Activated T-cell treated with anti-CD3 and anti-CD28 coated beads, Interleukin-2, amount 50 U/mL, for 72 hours (primary cell): Measurements from ENCODE around the gene TMSB15A. TPM values are rescaled to one million over a fixed set of nuclear protein-coding genes. Genes with fewer than 3 reads are reported as not detected.
A peak's percentile ranks its signal among the peaks of the same experiment; 100 is the strongest.
"Not testable (repeated sequence)": the region's sequence is repeated elsewhere in the genome, so short reads cannot be mapped to it uniquely, and the experiment has no call there.

ENCODE experiments used
- ATAC-seq, 2 donors: fragments of 150-1000 bp; cut with Tn5 transposase; replicated peaks in 1 of 2; 2 replicates each; pipeline ENCODE4 v1.10.0; 2021; ENCODE audit warnings: moderate library complexity in 2 of 2, mild to moderate bottlenecking in 1 of 2
- DNase-seq, 2 donors: peaks; one replicate each; pipeline ENCODE4 v3.0.0; 2021 to 2022; ENCODE audit warnings: mixed read lengths in 1 of 2
- H3K27ac Mint-ChIP-seq: one replicate; pipeline ENCODE4 v1.8.0; 2022; ENCODE audit warnings: mild to moderate bottlenecking, moderate library complexity, mixed read lengths
- H3K27me3 Mint-ChIP-seq: one replicate; pipeline ENCODE4 v1.8.0; 2022; ENCODE audit warnings: low read depth, mixed read lengths
- H3K36me3 Mint-ChIP-seq, 2 donors: one replicate each; pipeline ENCODE4 v1.8.0; 2022; ENCODE audit warnings: mixed read lengths in 2 of 2, mild to moderate bottlenecking in 1 of 2; ENCODE audit not compliant: insufficient read depth in 2 of 2
- H3K4me1 Mint-ChIP-seq: one replicate; pipeline ENCODE4 v1.8.0; 2022; ENCODE audit warnings: low read depth, mixed read lengths
- H3K4me3 Mint-ChIP-seq, 2 donors: one replicate each; pipeline ENCODE4 v1.8.0; 2022; ENCODE audit warnings: mild to moderate bottlenecking in 2 of 2, mixed read lengths in 2 of 2, moderate library complexity in 2 of 2
- H3K9me3 Mint-ChIP-seq, 2 donors: one replicate each; pipeline ENCODE4 v1.8.0; 2022; ENCODE audit warnings: mixed read lengths in 2 of 2
- total RNA-seq, 2 donors: library from RNA; stranded (reverse); gene quantifications; one replicate each; pipeline ENCODE4 v1.2.3, GENCODE V29; 2022

Gene TMSB15A
- under 1 TPM; 0.62 to 0.63 TPM for total RNA-seq

- peaks cover 54% of the 10 kb centered on the region for H3K27me3 Mint-ChIP-seq
- ATAC-seq (peak; percentile 93 to 98), DNase-seq (peak; percentile 62 to 70)
- no peaks in the 10 kb centered on the region for H3K36me3 Mint-ChIP-seq
- no peaks in the 10 kb centered on the region for H3K9me3 Mint-ChIP-seq
- H3K4me3 Mint-ChIP-seq = peak within 1 kb of the TSS; percentile 82 to 90
- no peaks in the 10 kb centered on the region for H3K4me1 Mint-ChIP-seq
- no peak within 1 kb of the TSS for H3K27ac Mint-ChIP-seq
Observed at GRCh38 chrX:102515975-102516941, at the start of gene TMSB15A. Gene TMSB15A, minus strand, starts transcription at chrX:102516739.

- H3K4me3 Mint-ChIP-seq = no peak overlapping the region
- DNase-seq (no peak), ATAC-seq (peak in 1 of 2 donors; percentile 62)
- H3K4me1 Mint-ChIP-seq = no peaks in the 10 kb centered on the region
- H3K27me3 Mint-ChIP-seq = peaks cover 22% of the 10 kb centered on the region
- H3K36me3 Mint-ChIP-seq = no peaks in the 10 kb centered on the region
- H3K27ac Mint-ChIP-seq = no peak overlapping the region
- no peaks in the 10 kb centered on the region for H3K9me3 Mint-ChIP-seq
Observed at GRCh38 chrX:102560423-102561068, 44.0 kb upstream of the TMSB15A start.

- no peak overlapping the region for H3K4me3 Mint-ChIP-seq
- no peaks in the 10 kb centered on the region for H3K9me3 Mint-ChIP-seq
- DNase-seq (no peak), ATAC-seq (no peak)
- peaks cover 22% of the 10 kb centered on the region for H3K27me3 Mint-ChIP-seq
- H3K27ac Mint-ChIP-seq = no peak overlapping the region
- no peaks in the 10 kb centered on the region for H3K4me1 Mint-ChIP-seq
- H3K36me3 Mint-ChIP-seq = no peaks in the 10 kb centered on the region
Observed at GRCh38 chrX:102558607-102559006, 42.1 kb upstream of the TMSB15A start.

GRCh38 chrX:102548231-102548630, 31.7 kb upstream of the TMSB15A start:
- no peaks in the 10 kb centered on the region for H3K36me3 Mint-ChIP-seq
- DNase-seq = no peak
- ATAC-seq = no peak
- peaks cover 7% of the 10 kb centered on the region for H3K4me1 Mint-ChIP-seq
- H3K27ac Mint-ChIP-seq = no peak overlapping the region
- H3K4me3 Mint-ChIP-seq = no peak overlapping the region
- H3K9me3 Mint-ChIP-seq = no peaks in the 10 kb centered on the region
- peaks cover 40% of the 10 kb centered on the region for H3K27me3 Mint-ChIP-seq

- peak; percentile 4 to 25 for DNase-seq
Observed at GRCh38 chrX:102546828-102547493, 30.4 kb upstream of the TMSB15A start.

GRCh38 chrX:102546175-102546574, 29.6 kb upstream of the TMSB15A start:
- not testable (repeated sequence) for DNase-seq, H3K27ac Mint-ChIP-seq, H3K9me3 Mint-ChIP-seq, ATAC-seq, H3K4me1 Mint-ChIP-seq, H3K36me3 Mint-ChIP-seq
- peak overlapping the region; percentile 73 to 82 for H3K4me3 Mint-ChIP-seq
- peaks cover 59% of the 10 kb centered on the region for H3K27me3 Mint-ChIP-seq

More at GRCh38 chrX:102546828-102547493, 30.4 kb upstream of the TMSB15A start:
- Mint-ChIP-seq H3K36me3 (no peaks in the 10 kb centered on the region), H3K27me3 (peaks cover 52% of the 10 kb centered on the region), H3K4me3 (peak overlapping the region; percentile 73 to 82), H3K27ac (peak overlapping the region; percentile 12), H3K4me1 (peaks cover 7% of the 10 kb centered on the region), H3K9me3 (no peaks in the 10 kb centered on the region)
- ATAC-seq = peak; percentile 53 to 69

- Mint-ChIP-seq H3K4me3 (no peak overlapping the region), H3K27ac (peak overlapping the region; percentile 9), H3K9me3 (peaks cover 0 to 2% of the 10 kb centered on the region in 2 donors), H3K36me3 (no peaks in the 10 kb centered on the region), H3K4me1 (no peaks in the 10 kb centered on the region), H3K27me3 (peaks cover 46% of the 10 kb centered on the region)
- no peak for DNase-seq
- ATAC-seq = no peak
Observed at GRCh38 chrX:102535958-102536357, 19.4 kb upstream of the TMSB15A start.

- no peak for DNase-seq
- Mint-ChIP-seq H3K9me3 (no peaks in the 10 kb centered on the region), H3K27me3 (peaks cover 46% of the 10 kb centered on the region), H3K4me3 (peak overlapping the region in 1 of 2 donors; percentile 45), H3K36me3 (no peaks in the 10 kb centered on the region), H3K4me1 (no peaks in the 10 kb centered on the region), H3K27ac (no peak overlapping the region)
- no peak for ATAC-seq
Observed at GRCh38 chrX:102517326-102517725, 787 bp upstream of the TMSB15A start.

- DNase-seq (no peak), ATAC-seq (no peak)
- H3K36me3 Mint-ChIP-seq = no peaks in the 10 kb centered on the region
- H3K27ac Mint-ChIP-seq = no peak overlapping the region
- no peaks in the 10 kb centered on the region for H3K4me1 Mint-ChIP-seq
- no peak overlapping the region for H3K4me3 Mint-ChIP-seq
- H3K9me3 Mint-ChIP-seq = no peaks in the 10 kb centered on the region
- peaks cover 68% of the 10 kb centered on the region for H3K27me3 Mint-ChIP-seq
Observed at GRCh38 chrX:102514536-102514935, 2.0 kb downstream of the TMSB15A start.

- H3K9me3 Mint-ChIP-seq = peaks cover 3 to 7% of the 10 kb centered on the region in 2 donors
- no peak overlapping the region for H3K4me3 Mint-ChIP-seq
- H3K27ac Mint-ChIP-seq = no peak overlapping the region
- H3K36me3 Mint-ChIP-seq = peaks cover 2 to 9% of the 10 kb centered on the region in 2 donors
- peaks cover 27% of the 10 kb centered on the region for H3K27me3 Mint-ChIP-seq
- ATAC-seq (no peak), DNase-seq (no peak)
- H3K4me1 Mint-ChIP-seq = no peaks in the 10 kb centered on the region
Observed at GRCh38 chrX:102498732-102499131, 17.8 kb downstream of the TMSB15A start.

GRCh38 chrX:102491766-102492165, 24.8 kb downstream of the TMSB15A start:
- H3K36me3 Mint-ChIP-seq = no peaks in the 10 kb centered on the region
- ATAC-seq (no peak), DNase-seq (no peak)
- H3K27me3 Mint-ChIP-seq = peaks cover 9% of the 10 kb centered on the region
- no peaks in the 10 kb centered on the region for H3K4me1 Mint-ChIP-seq
- no peak overlapping the region for H3K27ac Mint-ChIP-seq
- H3K4me3 Mint-ChIP-seq = no peak overlapping the region
- H3K9me3 Mint-ChIP-seq = no peaks in the 10 kb centered on the region

GRCh38 chrX:102478765-102479164, 37.8 kb downstream of the TMSB15A start:
- H3K9me3 Mint-ChIP-seq, H3K27me3 Mint-ChIP-seq, H3K36me3 Mint-ChIP-seq, H3K4me1 Mint-ChIP-seq, DNase-seq, H3K4me3 Mint-ChIP-seq, ATAC-seq, H3K27ac Mint-ChIP-seq: not testable (repeated sequence)

GRCh38 chrX:102471762-102472220, 44.7 kb downstream of the TMSB15A start, which contains the start of gene TCP11X2:
Gene TCP11X2, minus strand, starts transcription at chrX:102471812.
- not testable (repeated sequence) for DNase-seq, H3K36me3 Mint-ChIP-seq, H3K4me3 Mint-ChIP-seq, H3K4me1 Mint-ChIP-seq, H3K9me3 Mint-ChIP-seq, H3K27ac Mint-ChIP-seq, ATAC-seq, H3K27me3 Mint-ChIP-seq
